ENCODE data around the gene MAJIN.

DNA sequence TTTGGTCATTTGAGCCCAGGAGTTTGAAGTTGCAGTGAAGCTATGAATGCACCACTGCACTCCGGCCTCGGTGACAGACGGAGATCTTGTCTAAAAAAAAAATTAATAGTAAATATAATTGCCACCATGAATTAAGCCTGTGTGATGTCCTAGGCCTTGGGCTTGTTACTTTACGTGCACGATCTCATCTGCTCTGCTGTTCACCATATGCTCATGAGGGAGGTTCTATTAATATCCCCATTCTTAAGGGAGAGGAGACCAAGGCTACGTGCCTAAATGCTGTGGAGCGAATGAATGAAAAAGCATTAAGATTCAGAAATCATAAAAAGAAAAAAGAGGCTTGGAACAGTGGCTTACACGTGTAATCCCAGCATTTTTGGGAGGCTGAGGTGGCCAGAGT, 52.3 kb downstream of the MAJIN start:
- TF ChIP-seq, protein P1, sequence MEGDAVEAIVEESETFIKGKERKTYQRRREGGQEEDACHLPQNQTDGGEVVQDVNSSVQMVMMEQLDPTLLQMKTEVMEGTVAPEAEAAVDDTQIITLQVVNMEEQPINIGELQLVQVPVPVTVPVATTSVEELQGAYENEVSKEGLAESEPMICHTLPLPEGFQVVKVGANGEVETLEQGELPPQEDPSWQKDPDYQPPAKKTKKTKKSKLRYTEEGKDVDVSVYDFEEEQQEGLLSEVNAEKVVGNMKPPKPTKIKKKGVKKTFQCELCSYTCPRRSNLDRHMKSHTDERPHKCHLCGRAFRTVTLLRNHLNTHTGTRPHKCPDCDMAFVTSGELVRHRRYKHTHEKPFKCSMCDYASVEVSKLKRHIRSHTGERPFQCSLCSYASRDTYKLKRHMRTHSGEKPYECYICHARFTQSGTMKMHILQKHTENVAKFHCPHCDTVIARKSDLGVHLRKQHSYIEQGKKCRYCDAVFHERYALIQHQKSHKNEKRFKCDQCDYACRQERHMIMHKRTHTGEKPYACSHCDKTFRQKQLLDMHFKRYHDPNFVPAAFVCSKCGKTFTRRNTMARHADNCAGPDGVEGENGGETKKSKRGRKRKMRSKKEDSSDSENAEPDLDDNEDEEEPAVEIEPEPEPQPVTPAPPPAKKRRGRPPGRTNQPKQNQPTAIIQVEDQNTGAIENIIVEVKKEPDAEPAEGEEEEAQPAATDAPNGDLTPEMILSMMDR (IDR thresholded peaks at IDR 0.05): no peak
- TF ChIP-seq POLR2A (IDR thresholded peaks at IDR 0.05): no peak
